Smooth muscle cell (in vitro differentiated cells): ENCODE data around the gene HOXC5. TPM values are rescaled to one million over a fixed set of nuclear protein-coding genes. Genes with fewer than 3 reads are reported as not detected.

Experiments
- DNase-seq: peaks from one replicate; lab custom pipeline; 2025; ENCODE audit not compliant: unreplicated experiment; lab: John Stamatoyannopoulos, UW
- H2AFZ ChIP-seq: fragments of 200-600 bp; sonication (generic); 2 replicates; pipeline ENCODE4 v1.6.0; 2016; ENCODE audit warnings: antibody characterized with exemption, low read depth, mild to moderate bottlenecking
- H3F3A ChIP-seq: fragments of 200-600 bp; sonication (generic); 2 replicates; pipeline ENCODE4 v1.6.0; 2017; ENCODE audit warnings: antibody characterized with exemption, low read depth
- H3K27ac ChIP-seq: fragments of 200-600 bp; sonication (generic); 2 replicates; pipeline ENCODE4 v1.5.1; 2016; ENCODE audit warnings: low read depth, mild to moderate bottlenecking
- H3K27me3 ChIP-seq: fragments of 200-600 bp; sonication (generic); 2 replicates; pipeline ENCODE4 v1.6.1; 2016; ENCODE audit warnings: low read depth, mild to moderate bottlenecking
- H3K36me3 ChIP-seq: fragments of 200-600 bp; sonication (generic); 2 replicates; pipeline ENCODE4 v1.5.1; 2016; ENCODE audit warnings: low read depth
- H3K4me1 ChIP-seq: fragments of 200-600 bp; sonication (generic); 2 replicates; pipeline ENCODE4 v1.5.1; 2016; ENCODE audit warnings: low read depth
- H3K4me2 ChIP-seq: fragments of 200-600 bp; sonication (generic); 2 replicates; pipeline ENCODE4 v1.6.0; 2016; ENCODE audit warnings: mild to moderate bottlenecking
- H3K4me3 ChIP-seq: fragments of 200-600 bp; sonication (generic); 2 replicates; pipeline ENCODE4 v1.5.1; 2016; ENCODE audit warnings: mild to moderate bottlenecking
- H3K79me2 ChIP-seq: fragments of 200-600 bp; sonication (generic); 2 replicates; pipeline ENCODE4 v1.6.0; 2016; ENCODE audit warnings: low read depth, mild to moderate bottlenecking
- H3K9ac ChIP-seq: fragments of 200-600 bp; sonication (generic); 2 replicates; pipeline ENCODE4 v1.6.0; 2016; ENCODE audit warnings: low read depth
- H3K9me3 ChIP-seq: fragments of 200-600 bp; sonication (generic); replicated peaks from 2 replicates; pipeline ENCODE4 v1.5.1; 2016; ENCODE audit warnings: low read depth
- H4K20me1 ChIP-seq: fragments of 200-600 bp; sonication (generic); 2 replicates; pipeline ENCODE4 v1.6.0; 2016; ENCODE audit warnings: low read depth
- CTCF ChIP-seq: fragments of 200-600 bp; sonication (generic); IDR thresholded peaks from 2 replicates; pipeline ENCODE4 v1.5.1; 2017; ENCODE audit warnings: borderline replicate concordance, mild to moderate bottlenecking, antibody characterized with exemption; ENCODE audit not compliant: insufficient read depth, poor library complexity, severe bottlenecking
- WGBS: methylation state at CpG from one replicate; pipeline ENCODE4 v1.1.7; 2016; ENCODE audit warnings: low lambda C conversion rate; 5-methylcytosine and 5-hydroxymethylcytosine counted together
- polyA plus RNA-seq: library from polyadenylated mRNA; unstranded; fragments of >200 nt; fragmentation: Nextera tagmentation; extraction: Ambion mirVana; gene quantifications from 2 replicates; pipeline ENCODE4 v1.2.1, GENCODE V29; 2016
- total RNA-seq: library from RNA; depleted of rRNA; stranded (reverse); fragments of >200 nt; gene quantifications from 2 replicates; pipeline ENCODE4 v1.2.3, GENCODE V29; 2014

The HOXC5 gene
- total and polyA plus RNA-seq, 2 experiments from 2014 or later, result 0.54 to 1.3 TPM

DNA sequence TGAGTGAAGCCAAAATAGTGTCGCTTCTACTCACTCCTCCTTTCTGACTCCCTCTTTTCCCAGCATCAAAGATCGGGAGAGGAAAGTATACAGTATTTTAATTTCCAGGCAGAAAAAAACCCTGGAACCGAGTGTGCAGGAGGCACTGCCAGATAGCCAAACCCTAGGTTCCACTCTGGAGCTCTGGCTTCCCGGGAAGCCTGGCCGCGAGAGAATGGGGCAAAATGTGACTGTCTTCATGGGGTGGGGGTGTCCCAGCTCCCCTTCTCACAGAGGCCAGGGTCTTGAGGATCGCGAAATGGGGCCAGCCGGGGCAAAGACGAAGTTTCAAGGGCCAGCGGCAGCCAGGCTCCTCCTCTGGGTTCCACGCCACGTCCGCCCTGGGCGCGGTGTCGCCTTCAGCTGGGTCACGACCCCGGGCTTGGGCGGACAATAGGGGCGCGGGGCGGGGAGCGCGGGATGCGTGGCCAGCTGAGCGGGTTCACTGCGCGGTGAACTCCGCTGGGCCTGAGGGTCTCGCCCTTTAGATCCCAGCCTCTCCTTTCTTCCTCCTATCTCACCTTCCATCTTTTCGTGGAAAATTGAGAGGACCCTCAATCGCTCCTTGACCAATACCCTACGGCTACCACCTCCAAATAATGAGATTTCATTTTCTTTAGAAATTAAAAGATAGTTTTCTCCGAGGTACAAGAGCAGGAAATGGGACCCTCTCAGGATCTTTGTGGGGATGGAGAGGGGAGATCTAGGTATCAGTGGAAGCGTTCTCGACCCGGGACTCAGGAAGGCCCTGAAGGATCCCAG is 27.5 kb downstream of the HOXC5 start:
- Histone ChIP-seq H3K4me1 (no peaks in the 10 kb centered on the region), H3K4me2 (no peak overlapping the region), H3K79me2 (no peaks in the 10 kb centered on the region), H2AFZ (no peak overlapping the region), H3K4me3 (no peak overlapping the region), H3K9me3 (no peaks in the 10 kb centered on the region), H3K9ac (no peak overlapping the region), H3K27ac (no peak overlapping the region), H3K36me3 (no peaks in the 10 kb centered on the region), H3F3A (no peaks in the 10 kb centered on the region), H3K27me3 (peaks cover 99% of the 10 kb centered on the region), H4K20me1 (no peaks in the 10 kb centered on the region)
- TF ChIP-seq CTCF, result no peak
- DNase-seq, result no peak
- 41% methylated on average over 34 of the region's 38 CpGs for WGBS

- no peaks in the 10 kb centered on the region for H3K9me3 ChIP-seq
- no peak overlapping the region for H3K9ac ChIP-seq
- no peaks in the 10 kb centered on the region for H3F3A ChIP-seq
- no peak overlapping the region for H3K4me2 ChIP-seq
- H3K27ac ChIP-seq, result no peak overlapping the region
- no peak for TF ChIP-seq CTCF
- H2AFZ ChIP-seq, result no peak overlapping the region
- H3K79me2 ChIP-seq, result no peaks in the 10 kb centered on the region
- no peak overlapping the region for H3K4me3 ChIP-seq
- no peaks in the 10 kb centered on the region for H3K4me1 ChIP-seq
- 17% methylated on average over 7 of the region's 7 CpGs for WGBS
- DNase-seq, result no peak
- no peaks in the 10 kb centered on the region for H3K36me3 ChIP-seq
- H4K20me1 ChIP-seq, result no peaks in the 10 kb centered on the region
- peaks cover 99% of the 10 kb centered on the region for H3K27me3 ChIP-seq
These were observed 28.3 kb downstream of the HOXC5 start for GRCh38 chr12:54060975-54061778.

- Histone ChIP-seq H3K79me2 (no peaks in the 10 kb centered on the region), H3K9me3 (no peaks in the 10 kb centered on the region), H3K4me2 (no peak overlapping the region), H3K27ac (no peak overlapping the region), H3F3A (no peaks in the 10 kb centered on the region), H3K27me3 (peaks cover 93% of the 10 kb centered on the region), H4K20me1 (no peaks in the 10 kb centered on the region), H3K4me3 (no peak overlapping the region), H3K9ac (no peak overlapping the region), H3K4me1 (no peaks in the 10 kb centered on the region), H2AFZ (no peak overlapping the region), H3K36me3 (no peaks in the 10 kb centered on the region)
- no peak for DNase-seq
- TF ChIP-seq CTCF, result no peak
These were observed 32.8 kb downstream of the HOXC5 start for GRCh38 chr12:54065677-54066076.
